Activated CD4-positive, alpha-beta T cell treated with anti-CD3 and anti-CD28 coated beads for 48 hours (primary cell): ENCODE data around the gene SCD.
"Not testable (repeated sequence)": the region's sequence is repeated elsewhere in the genome, so short reads cannot be mapped to it uniquely, and the experiment has no call there.

Experiments used
- DNase-seq: peaks from one replicate; pipeline ENCODE4 v3.0.0-alpha.2; 2020

Gene SCD

DNA sequence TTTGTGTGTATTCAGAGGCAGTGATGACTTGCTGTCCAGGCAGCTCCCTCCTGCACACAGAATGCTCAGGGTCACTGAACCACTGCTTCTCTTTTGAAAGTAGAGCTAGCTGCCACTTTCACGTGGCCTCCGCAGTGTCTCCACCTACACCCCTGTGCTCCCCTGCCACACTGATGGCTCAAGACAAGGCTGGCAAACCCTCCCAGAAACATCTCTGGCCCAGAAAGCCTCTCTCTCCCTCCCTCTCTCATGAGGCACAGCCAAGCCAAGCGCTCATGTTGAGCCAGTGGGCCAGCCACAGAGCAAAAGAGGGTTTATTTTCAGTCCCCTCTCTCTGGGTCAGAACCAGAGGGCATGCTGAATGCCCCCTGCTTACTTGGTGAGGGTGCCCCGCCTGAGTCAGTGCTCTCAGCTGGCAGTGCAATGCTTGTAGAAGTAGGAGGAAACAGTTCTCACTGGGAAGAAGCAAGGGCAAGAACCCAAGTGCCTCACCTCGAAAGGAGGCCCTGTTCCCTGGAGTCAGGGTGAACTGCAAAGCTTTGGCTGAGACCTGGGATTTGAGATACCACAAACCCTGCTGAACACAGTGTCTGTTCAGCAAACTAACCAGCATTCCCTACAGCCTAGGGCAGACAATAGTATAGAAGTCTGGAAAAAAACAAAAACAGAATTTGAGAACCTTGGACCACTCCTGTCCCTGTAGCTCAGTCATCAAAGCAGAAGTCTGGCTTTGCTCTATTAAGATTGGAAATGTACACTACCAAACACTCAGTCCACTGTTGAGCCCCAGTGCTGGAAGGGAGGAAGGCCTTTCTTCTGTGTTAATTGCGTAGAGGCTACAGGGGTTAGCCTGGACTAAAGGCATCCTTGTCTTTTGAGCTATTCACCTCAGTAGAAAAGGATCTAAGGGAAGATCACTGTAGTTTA, 15.8 kb downstream of the SCD start:
- no peak for DNase-seq

DNA sequence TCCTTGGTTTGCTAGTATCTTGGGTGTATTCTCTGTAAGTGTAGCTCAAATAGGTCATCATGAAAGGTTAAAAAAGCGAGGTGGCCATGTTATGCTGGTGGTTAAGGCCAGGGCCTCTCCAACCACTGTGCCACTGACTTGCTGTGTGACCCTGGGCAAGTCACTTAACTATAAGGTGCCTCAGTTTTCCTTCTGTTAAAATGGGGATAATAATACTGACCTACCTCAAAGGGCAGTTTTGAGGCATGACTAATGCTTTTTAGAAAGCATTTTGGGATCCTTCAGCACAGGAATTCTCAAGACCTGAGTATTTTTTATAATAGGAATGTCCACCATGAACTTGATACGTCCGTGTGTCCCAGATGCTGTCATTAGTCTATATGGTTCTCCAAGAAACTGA, 17.1 kb downstream of the SCD start:
- no peak for DNase-seq

DNA sequence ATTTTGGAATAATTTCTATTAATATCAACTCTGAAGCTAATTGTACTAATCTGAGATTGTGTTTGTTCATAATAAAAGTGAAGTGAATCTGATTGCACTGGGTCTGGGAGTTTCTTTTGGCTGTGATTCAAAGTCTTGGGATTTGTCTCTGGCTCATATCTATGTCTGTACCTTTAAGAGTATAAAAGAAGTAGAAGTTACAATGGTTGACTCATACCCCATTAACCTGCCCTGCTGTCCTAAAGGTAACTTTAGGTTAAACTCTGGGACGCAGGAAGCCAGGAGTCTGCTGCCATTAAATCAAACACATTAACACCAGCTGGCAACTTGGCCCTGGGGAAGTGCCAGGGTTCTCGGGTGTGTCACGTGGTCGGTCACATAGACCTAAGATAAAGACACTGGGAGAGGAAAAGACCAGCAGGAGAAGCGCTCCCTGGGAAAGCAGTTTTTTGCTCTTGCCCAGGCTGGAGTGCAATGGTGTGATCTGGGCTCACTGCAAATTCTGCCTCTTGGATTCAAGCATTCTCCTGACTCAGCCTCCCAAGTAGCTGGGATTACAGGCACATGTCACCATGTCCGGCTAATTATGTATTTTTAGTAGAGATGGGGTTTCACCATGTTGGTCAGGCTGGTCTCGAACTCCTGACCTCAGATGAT, 17.8 kb downstream of the SCD start:
- DNase-seq, result no peak

DNA sequence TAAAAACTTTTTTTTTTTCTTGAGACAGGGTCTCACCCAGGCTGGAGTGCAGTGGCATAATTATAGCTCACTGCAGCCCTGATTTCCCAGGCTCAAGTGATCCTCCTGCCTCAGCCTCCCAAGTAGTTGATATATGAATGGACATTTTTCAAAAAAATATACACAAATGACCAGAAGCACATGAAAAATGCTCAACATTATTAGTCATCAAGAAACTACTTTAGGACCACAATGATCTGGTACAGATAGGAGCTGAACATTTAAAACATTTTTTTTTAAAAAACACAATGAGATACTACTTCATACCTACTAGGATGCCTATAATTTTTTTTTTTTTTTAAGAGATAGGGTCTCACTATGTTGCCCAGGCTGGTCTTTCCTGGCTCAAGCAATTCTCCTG, 21.7 kb downstream of the SCD start:
- no peak for DNase-seq

DNA sequence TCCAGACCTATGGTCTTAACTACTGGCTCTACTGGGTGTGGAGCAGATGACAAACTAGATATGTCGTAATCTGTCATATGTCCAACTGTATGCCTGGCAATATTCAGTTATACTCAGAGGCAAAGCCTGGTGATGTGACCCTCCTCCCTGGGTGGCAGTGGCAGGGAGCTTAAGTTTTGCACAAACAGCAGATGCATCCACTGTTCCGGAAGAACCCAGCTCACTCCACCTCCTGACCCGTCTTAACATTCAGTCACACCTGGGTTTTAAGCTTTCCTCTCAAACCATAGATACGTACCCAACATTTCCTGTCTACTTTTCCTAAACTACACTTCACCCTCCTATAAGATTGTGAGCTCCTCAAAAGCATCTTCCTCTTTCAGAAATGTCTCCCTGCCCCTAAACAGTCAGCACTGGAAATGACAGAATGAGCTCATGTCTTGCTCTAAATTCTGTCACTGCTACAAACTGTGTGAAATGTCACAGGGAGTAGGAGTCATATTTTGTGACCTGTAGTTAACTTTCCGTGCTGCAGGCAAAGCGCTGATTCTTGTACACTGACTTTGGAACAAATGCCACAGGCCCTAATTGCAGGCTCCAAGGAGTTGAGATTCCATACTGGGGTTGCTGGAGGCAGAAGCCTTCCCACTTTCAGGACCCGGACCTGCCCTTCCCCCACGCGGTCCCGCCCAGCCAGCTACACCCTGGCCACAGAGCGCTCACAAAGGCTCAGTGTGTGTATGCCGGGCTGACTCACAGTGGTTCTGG, 23.9 kb downstream of the SCD start:
- DNase-seq, result peak; percentile 79

DNA sequence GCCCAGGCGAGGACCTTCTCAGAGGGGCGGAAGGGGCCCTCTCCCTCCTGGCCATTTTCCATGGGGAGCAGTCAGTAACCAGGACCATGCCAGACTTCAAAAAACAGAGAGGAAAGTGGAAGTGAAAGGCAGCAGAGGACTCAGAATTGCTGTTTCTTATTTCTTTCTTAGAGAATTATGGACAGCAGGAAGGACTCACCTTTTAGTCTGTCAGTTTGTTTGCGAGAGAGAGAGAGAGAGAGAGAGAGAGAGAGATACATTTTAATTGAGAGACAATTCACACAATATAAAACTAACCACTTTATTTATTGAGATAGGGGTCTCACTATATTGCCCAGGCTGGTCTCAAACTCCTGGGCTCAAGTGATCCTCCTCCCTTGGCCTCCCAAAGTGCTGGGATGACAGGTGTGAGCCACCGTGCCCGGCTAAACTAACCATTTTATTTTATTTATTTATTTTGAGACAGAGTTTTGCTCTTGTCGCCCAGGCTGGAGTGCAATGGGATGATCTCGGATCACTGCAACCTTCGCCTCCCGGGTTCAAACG, 24.5 kb downstream of the SCD start:
- DNase-seq, result no peak

DNA sequence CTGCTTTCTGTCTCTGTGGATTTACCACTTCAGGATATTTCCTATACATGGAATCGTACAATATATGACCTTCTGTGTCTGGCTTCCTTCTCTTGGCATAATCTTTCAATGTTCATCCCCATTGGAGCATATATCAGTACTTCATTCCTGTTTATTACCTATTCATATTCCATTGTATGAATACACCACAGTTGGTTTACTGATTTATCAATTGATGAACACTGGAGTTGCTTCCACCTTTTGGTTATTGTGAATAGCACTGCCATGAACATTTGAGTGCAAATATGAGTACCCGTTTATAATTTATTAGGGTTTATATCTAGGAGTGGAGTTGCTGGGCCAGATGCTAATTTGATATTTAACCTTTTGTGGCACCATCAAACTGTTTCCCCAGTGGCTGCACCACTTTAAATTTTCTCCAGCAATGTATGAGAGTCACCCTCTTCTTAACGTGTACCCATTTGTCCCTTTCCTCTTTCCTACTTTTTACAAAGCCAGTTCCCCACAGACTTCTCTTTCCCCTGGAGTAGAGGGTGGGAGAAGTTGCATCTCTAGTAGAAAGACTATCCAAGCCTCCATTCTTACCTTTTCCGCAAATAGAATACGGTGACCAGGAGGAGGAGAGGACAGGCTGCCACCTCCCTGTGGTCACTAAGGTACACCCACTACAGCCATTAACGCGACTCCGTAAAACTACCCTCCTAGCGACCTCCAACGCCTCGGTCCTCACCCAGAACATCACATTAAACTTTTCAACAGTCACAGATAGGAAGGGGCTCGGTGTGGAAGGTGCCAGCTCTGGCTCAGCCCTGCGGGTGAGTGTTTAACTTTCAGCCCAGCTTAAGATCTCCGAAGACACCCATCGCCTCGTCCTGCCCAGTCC, 25.6 kb downstream of the SCD start:
- no peak for DNase-seq

DNA sequence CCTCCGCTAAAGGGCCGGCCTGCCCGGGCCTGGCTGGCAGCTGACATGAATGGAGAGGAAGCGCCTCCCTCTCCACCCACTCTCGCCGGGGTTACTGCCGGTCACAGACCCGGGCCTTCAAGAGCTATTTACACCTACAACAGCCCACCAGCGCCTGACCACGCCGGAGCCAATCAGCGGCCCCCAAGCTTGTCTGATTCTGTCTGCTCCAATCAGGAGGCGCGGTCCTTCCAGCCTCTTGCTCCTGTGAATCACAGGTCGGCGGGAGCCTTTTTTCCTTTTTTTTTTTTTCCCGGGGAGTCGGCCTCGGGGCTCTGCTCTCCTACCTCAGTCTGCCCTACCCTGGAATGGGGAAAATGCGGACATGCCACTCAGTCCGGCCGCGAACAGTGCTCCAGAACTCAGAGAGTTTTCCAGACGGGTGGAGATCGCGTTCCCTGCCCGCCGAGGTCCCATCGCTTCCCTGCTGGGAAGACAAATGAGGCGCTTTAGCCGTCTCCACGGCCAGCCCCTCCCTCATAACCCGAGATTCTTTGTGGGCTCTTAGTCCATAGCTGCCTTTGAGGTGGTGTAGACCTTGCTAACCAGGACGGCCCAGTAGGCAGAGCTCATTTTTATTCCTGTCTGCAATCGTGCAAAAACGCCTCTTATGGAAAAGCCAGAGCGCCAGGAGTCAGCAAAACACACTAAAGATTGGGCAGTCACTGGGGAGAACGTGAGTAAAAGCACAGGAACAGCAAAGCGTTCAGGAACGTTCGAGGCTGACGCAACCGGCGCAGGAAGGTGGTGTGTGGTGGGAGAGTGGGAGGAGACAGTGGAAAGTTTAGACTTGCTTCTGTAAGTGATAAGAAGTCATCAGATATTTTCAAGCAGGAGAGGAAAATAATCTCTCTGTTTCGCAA, 26.5 kb downstream of the SCD start:
- DNase-seq, result peak; percentile 97

DNA sequence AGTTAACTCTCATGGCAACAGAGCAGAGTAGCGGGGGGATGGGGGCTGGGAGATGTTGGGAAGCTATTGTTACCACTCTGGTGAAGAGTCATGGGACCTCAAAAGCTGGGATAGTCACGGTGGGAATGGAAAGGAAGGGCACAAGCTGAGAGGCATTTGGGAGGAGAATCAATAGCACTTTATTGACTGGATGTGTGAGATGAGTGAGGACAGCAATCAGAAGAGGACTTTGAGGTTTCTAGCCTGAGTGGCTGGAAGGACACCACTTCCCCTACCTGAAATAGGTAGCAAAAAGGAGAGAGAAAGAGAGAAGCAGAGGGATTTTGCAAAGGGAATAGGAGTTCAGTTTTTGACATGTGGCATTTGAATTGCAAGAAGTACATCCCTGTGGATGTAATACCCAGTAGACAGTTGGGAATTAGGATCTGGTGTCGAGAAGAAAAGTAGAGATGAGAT, 27.2 kb downstream of the SCD start:
- DNase-seq, result no peak

DNA sequence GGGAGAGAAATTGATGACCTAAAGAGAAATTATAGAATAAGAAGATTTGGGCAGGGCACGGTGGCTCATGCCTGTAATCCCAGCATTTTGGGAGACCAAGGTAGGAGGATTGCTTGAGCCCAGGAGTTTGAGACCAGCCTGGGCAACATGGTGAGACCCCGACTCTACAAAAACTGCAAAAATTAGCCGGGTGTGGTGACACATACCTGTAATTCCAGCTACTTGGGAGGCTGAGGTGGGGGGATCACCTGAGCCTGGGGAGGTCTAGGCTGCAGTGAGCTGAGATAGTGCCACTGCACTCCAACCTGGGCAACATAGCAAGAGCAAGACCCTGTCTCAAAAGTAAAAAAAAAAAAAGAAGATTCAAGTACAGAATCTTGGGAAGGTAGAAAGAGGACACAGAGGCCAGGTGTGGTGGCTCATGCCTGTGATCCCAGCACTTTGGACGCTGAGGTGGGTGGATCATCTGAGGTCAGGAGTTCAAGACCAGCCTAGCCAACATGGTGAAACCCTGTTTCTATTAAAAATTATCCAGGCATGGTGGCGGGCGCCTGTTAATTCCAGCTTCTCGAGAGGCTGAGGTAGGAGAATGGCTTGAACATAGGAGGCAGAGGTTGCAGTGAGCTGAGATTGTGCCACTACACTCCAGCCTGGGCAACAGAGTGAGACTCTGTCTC, 27.8 kb downstream of the SCD start:
- DNase-seq, result not testable (repeated sequence)

DNA sequence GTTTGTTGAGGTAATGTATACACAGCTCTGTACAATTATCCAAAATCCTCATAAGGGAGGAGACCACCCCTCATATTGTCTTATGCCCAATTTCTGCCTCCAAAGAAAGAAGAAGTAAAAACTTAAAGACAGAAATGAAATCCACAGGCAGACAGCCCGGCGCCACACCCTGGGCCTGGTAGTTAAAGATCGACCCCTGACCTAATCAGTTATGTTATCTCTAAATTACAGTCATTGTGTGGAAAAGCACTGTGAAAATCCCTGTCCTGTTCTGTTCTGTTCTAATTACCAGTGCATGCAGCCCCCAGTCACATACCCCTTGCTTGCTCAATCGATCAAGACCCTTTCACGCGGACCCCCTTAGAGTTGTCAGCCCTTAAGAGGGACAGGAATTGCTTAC, 29.6 kb downstream of the SCD start:
- not testable (repeated sequence) for DNase-seq

DNA sequence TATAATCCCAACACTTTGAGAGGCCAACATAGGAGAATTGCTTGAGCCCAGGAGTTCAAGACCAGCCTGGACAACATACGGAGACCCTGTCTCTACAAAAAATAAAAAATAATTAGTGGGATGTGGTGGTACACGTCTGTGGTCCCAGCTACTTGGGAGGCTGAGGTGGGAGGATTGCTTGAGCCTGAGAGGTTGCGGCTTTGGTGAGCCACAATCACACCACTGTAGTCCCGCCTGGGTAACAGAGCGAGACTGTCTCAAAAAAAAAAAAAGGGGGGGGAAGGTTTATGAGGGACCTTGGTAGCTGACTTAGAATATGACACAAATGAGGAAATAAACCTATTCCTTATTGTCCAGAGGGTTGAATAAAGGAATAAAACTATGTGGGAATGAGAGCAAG, 30.8 kb downstream of the SCD start:
- no peak for DNase-seq

DNA sequence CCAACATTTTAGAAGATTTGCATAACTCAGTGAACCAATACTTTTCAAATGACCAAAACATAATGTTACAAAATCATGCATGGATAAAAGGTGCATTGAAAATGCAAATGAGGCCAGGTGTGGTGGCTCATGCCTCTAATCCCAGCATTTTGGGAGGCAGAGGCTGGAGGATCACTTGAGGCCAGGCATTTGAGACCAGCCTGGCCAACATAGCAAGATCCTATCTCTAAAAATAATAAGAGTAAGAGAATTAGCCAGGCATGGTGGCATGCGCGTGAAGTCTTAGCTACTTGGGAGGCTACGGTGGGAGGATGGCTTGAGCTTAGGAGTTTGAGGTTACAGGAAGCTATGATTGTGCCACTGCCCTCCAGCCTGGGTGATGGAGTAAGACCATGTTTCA, 33.4 kb downstream of the SCD start:
- no peak for DNase-seq

DNA sequence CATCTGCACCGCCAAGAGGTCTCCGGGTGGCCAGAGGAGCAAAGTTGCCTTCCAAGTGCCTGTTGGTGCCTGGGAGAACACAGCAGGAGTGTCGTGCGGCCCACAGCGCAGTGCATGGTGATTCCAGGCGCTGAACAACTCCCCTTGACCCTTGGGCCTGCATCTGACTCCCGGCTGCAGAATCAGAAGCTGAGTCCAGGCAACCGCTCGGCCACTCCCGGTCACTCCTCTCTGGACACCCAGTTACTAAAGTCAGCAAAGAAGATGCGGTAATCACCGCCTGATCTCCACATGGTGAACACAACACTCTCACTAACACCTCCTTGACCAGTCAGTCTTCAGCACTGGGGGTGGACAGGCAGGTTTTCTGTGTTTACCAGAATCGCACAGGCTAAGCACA, 35.5 kb downstream of the SCD start:
- no peak for DNase-seq

DNA sequence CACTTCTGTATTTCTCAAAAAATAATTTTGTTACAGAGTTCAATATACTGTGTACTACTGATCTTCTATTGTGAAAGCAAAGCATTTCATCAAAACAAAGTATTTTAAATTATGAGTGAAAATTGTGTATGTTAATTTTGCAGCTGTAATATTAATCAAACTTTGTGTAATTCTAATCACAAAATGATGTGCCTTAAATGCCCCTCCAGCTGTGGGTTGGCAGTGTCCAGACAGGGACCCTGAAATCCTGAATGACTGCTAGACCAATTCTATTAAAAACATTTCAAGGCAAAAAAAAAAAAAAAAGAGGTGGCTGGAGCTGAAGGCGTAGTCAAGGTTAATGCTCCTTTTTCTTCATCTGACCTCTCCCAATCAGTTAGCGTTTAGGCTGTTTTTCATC, 36.2 kb downstream of the SCD start:
- no peak for DNase-seq

DNA sequence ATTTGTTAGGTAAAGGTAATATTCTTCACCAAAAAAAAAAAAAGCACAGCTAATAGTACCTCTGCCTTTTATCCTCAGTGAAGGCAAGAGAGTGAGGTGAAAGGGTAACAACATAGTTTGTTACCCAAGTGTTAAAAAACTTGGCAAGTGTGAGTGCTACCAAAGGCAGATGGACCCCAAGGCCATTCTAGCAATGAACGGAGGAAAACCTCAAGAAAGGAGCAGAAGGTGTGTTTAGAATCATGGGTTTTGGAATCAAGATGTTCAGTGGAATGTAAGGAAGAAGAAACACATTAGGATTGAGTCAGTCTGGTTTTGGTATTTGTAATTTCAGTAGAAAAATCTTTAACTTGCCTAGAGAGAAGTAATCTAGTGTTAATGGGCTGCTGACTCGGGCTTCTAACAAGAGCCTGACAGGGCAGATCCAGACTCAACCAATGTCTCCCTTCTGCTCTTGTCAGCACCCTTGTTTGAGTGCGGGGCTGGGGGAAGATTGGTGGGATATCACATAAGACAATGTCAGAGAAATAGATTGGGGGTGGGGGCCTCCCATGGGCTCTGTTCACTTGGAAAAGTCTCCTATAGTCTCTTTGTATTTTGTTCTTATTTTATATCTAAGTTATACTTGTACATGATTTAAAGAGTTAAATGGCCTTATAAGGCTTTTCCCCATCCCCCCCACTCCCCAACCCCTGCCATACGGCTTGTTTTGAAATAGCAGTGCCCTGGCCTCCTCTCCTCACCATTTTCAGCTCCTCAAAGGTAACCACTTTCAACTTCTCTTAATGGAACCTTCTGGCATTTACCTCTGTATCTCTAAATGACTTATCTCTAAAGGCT, 44.4 kb downstream of the SCD start:
- peak; percentile 4 for DNase-seq

DNA sequence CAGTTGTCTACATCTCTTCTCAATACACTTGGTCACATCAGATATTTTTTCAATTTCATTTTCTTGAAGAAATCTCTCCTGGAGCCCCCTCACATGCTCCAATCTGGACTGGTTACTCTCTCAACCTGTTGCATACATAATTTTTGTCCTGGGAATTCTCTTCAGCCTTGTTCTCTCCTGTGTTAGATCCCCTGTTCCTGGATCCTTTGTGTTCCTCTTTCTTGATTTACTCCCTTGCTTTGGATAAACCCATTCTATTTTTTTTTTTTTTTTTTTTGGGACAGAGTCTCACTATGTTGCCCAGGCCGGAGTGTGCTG, 45.6 kb downstream of the SCD start:
- DNase-seq, result no peak

DNA sequence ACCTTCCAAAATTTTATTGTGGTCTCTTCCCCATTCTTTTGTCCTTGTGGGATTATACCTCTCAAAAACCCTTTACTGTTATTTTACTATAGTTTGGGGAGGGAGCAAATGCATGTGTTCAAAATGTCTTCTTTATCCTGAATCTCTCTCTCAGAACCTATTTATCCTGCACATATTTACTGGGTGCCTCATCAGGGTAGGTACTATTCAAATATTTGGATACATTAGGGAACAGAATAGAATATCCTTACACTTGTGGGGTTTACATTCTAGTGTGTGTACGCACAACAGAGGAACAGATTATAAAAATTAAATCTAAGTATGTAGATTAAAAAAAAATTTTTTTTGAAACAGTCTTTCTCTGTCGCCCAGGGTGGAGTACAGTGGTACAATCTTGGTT, 48.6 kb downstream of the SCD start:
- no peak for DNase-seq

DNA sequence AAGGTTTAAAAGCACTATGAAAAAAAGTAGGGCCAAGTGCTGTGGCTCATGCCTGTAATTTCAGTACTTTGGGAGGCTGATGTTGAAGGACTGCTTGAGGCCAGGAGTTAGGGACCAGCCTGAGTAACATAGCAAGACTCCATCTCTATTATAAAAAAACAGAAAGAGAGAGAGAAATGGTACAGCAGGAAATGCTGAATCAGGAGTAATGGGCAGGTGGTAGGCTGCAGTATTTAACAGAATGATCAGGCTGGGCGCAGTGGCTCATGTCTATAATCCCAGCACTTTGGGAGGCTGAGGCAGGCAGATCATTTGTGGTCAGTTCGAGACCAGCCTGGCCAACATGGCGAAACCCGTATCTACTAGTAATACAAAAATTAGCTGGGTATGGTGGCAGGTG, 49.6 kb downstream of the SCD start:
- DNase-seq, result no peak
